ENCODE measurements around the gene FER. TPM values are rescaled to one million over a fixed set of nuclear protein-coding genes. Genes with fewer than 3 reads are reported as not detected.
"Not testable (repeated sequence)": the region's sequence is repeated elsewhere in the genome, so short reads cannot be mapped to it uniquely, and the experiment has no call there.

The FER gene
- total and polyA plus RNA-seq, 12 donors = 1.4 to 21.9 (median 14.9) TPM

- TF ChIP-seq CTCF (IDR thresholded peaks at IDR 0.05) = no peak
- 64 to 67% methylated on average over 1 of the region's 1 CpG for WGBS, 2 donors
- ATAC-seq = no peak
- DNase-seq = no peak
- Histone ChIP-seq H3K9me3 (peaks cover 0 to 4% (median 0%) of the 10 kb centered on the region in 11 donors), H3K36me3 (no peaks in the 10 kb centered on the region), H3K27ac (no peak overlapping the region), H3K4me1 (peaks cover 0 to 17% (median 0%) of the 10 kb centered on the region in 9 donors), H3K27me3 (no peaks in the 10 kb centered on the region), H3K4me3 (no peak overlapping the region)
- intact Hi-C loops (cut with DNase I) = no loop called here
These were observed 79.4 kb downstream of the FER start for GRCh38 chr5:108827131-108827530.

- intact Hi-C loops (cut with DNase I) = no loop called here
- 58 to 70% methylated on average over 3 of the region's 3 CpGs for WGBS, 2 donors
- H3K27ac ChIP-seq = no peak overlapping the region
- peaks cover 0 to 18% (median 0%) of the 10 kb centered on the region in 9 donors for H3K4me1 ChIP-seq
- TF ChIP-seq CTCF (IDR thresholded peaks at IDR 0.05) = no peak
- H3K27me3 ChIP-seq = no peaks in the 10 kb centered on the region
- peaks cover 0 to 20% (median 0%) of the 10 kb centered on the region in 9 donors for H3K36me3 ChIP-seq
- ATAC-seq (peak in 5 of 8 donors; percentile 37 to 60 (median 45)), DNase-seq (no peak)
- no peaks in the 10 kb centered on the region for H3K9me3 ChIP-seq
- H3K4me3 ChIP-seq = no peak overlapping the region
These were observed 83.1 kb downstream of the FER start for GRCh38 chr5:108830705-108831276.

GRCh38 chr5:108836492-108836891 is 88.8 kb downstream of the FER start:
- Histone ChIP-seq H3K4me3 (no peak overlapping the region), H3K27ac (no peak overlapping the region), H3K27me3 (no peaks in the 10 kb centered on the region), H3K36me3 (peaks cover 0 to 27% (median 0%) of the 10 kb centered on the region in 9 donors), H3K4me1 (peaks cover 0 to 8% (median 0%) of the 10 kb centered on the region in 9 donors), H3K9me3 (no peaks in the 10 kb centered on the region)
- WGBS, 2 donors = 83 to 90% methylated on average over 2 of the region's 2 CpGs
- no peak for DNase-seq
- no peak for TF ChIP-seq CTCF (IDR thresholded peaks at IDR 0.05)
- intact Hi-C loops (cut with DNase I) = no loop called here
- ATAC-seq = no peak

- intact Hi-C loops (cut with DNase I); ATAC-seq; H3K4me1 ChIP-seq; H3K4me3 ChIP-seq; H3K36me3 ChIP-seq; H3K27me3 ChIP-seq; H3K9me3 ChIP-seq; H3K27ac ChIP-seq; DNase-seq: not testable (repeated sequence)
- WGBS, 2 donors = 93 to 94% methylated on average over 3 of the region's 3 CpGs
These were observed 94.7 kb downstream of the FER start for GRCh38 chr5:108842260-108842941.

- intact Hi-C loops (cut with DNase I); H3K4me3 ChIP-seq; H3K4me1 ChIP-seq; H3K9me3 ChIP-seq; DNase-seq; ATAC-seq; H3K27ac ChIP-seq; H3K27me3 ChIP-seq; H3K36me3 ChIP-seq: not testable (repeated sequence)
- WGBS, 2 donors = 96 to 98% methylated on average over 4 of the region's 4 CpGs
These were observed 103.4 kb downstream of the FER start for GRCh38 chr5:108851129-108851528.

Data from heart right ventricle (tissue), 16 donors.